NCI-H2081 treated with DMSO at 0.1 percent for 48 hours (cell line): ENCODE measurements around the gene RNF121.

Experiments
- DNase-seq: peaks from one replicate; lab custom pipeline; 2025; lab: John Stamatoyannopoulos, UW

The RNF121 gene

GRCh38 chr11:72006309-72007088 lies 77.7 kb downstream of the RNF121 start:
- DNase-seq: no peak

- DNase-seq: no peak
Measured at GRCh38 chr11:72007089-72007476, 78.2 kb downstream of the RNF121 start.

- DNase-seq: no peak
Measured at GRCh38 chr11:72007587-72007986, 78.7 kb downstream of the RNF121 start.

GRCh38 chr11:72008728-72009127 lies 79.9 kb downstream of the RNF121 start:
- DNase-seq: no peak

- DNase-seq: no peak
Measured at GRCh38 chr11:72009156-72009555, 80.3 kb downstream of the RNF121 start.

GRCh38 chr11:72010529-72011233 lies 81.8 kb downstream of the RNF121 start:
- no peak for DNase-seq

GRCh38 chr11:72012091-72012630 lies 83.3 kb downstream of the RNF121 start:
- no peak for DNase-seq

- no peak for DNase-seq
Measured at GRCh38 chr11:72012897-72013721, 84.3 kb downstream of the RNF121 start.

- no peak for DNase-seq
Measured at GRCh38 chr11:72013765-72014711, 85.2 kb downstream of the RNF121 start.

GRCh38 chr11:72014761-72015320 lies 86.0 kb downstream of the RNF121 start:
- no peak for DNase-seq

GRCh38 chr11:72015511-72016061 lies 86.7 kb downstream of the RNF121 start:
- DNase-seq: no peak

GRCh38 chr11:72018171-72018570 lies 89.3 kb downstream of the RNF121 start:
- DNase-seq: no peak

- no peak for DNase-seq
Measured at GRCh38 chr11:72023335-72023734, 94.5 kb downstream of the RNF121 start.

- no peak for DNase-seq
Measured at GRCh38 chr11:72024069-72024754, 95.4 kb downstream of the RNF121 start.

GRCh38 chr11:72026090-72026489 lies 97.2 kb downstream of the RNF121 start:
- no peak for DNase-seq

GRCh38 chr11:72030472-72031045 lies 101.7 kb downstream of the RNF121 start:
- DNase-seq: no peak

- no peak for DNase-seq
Measured at GRCh38 chr11:72036687-72037086, 107.8 kb downstream of the RNF121 start.

GRCh38 chr11:72037554-72038311 lies 108.9 kb downstream of the RNF121 start:
- DNase-seq: no peak

GRCh38 chr11:72038491-72038890 lies 109.6 kb downstream of the RNF121 start:
- DNase-seq: no peak
